GM23338 (cell line): ENCODE measurements around the gene DLK1. TPM values are rescaled to one million over a fixed set of nuclear protein-coding genes. Genes with fewer than 3 reads are reported as not detected.

Experiments used
- ATAC-seq: fragments of 200-7000 bp; cut with Tn5 transposase; 3 replicates; pipeline ENCODE4 v1.9.1; 2020
- DNase-seq: peaks from one replicate; pipeline ENCODE4 v3.0.0-alpha.2; 2015; ENCODE audit warnings: low spot score
- H2AFZ ChIP-seq: fragments of 200-600 bp; sonication (generic); 2 replicates; pipeline ENCODE4 v1.8.0; 2016; ENCODE audit warnings: antibody characterized with exemption, mild to moderate bottlenecking, moderate library complexity
- H3F3A ChIP-seq: fragments of 200-600 bp; sonication (generic); replicated peaks from 2 replicates; pipeline ENCODE4 v1.8.0; 2017; ENCODE audit warnings: antibody characterized with exemption, mixed run types, low read depth
- H3K27ac ChIP-seq: fragments of 200-600 bp; sonication (generic); 2 replicates; pipeline ENCODE4 v1.6.1; 2016; ENCODE audit warnings: low read depth
- H3K27me3 ChIP-seq: fragments of 200-600 bp; sonication (generic); 2 replicates; pipeline ENCODE4 v1.8.0; 2016; ENCODE audit warnings: mild to moderate bottlenecking, mixed run types, moderate library complexity; ENCODE audit not compliant: insufficient read depth
- H3K36me3 ChIP-seq: fragments of 200-600 bp; sonication (generic); 2 replicates; pipeline ENCODE4 v1.8.0; 2016; ENCODE audit warnings: mild to moderate bottlenecking; ENCODE audit not compliant: insufficient read depth
- H3K4me1 ChIP-seq: fragments of 200-600 bp; sonication (generic); 2 replicates; pipeline ENCODE4 v1.8.0; 2016; ENCODE audit warnings: mild to moderate bottlenecking, moderate library complexity; ENCODE audit not compliant: insufficient read depth
- H3K4me2 ChIP-seq: fragments of 200-600 bp; sonication (generic); 2 replicates; pipeline ENCODE4 v1.7.1; 2017; ENCODE audit warnings: mixed run types
- H3K4me3 ChIP-seq: fragments of 200-600 bp; sonication (generic); 2 replicates; pipeline ENCODE4 v1.6.1; 2016; ENCODE audit warnings: mixed run types
- H3K79me2 ChIP-seq: fragments of 200-600 bp; sonication (generic); replicated peaks from 2 replicates; pipeline ENCODE4 v1.8.0; 2017; ENCODE audit warnings: mild to moderate bottlenecking; ENCODE audit not compliant: insufficient read depth
- H3K9me2 ChIP-seq: fragments of 200-600 bp; sonication (generic); 2 replicates; pipeline ENCODE4 v1.8.0; 2017; ENCODE audit not compliant: insufficient read depth
- H4K20me1 ChIP-seq: fragments of 200-600 bp; sonication (generic); replicated peaks from 2 replicates; pipeline ENCODE4 v1.8.0; 2017; ENCODE audit warnings: mild to moderate bottlenecking; ENCODE audit not compliant: insufficient read depth
- H3K27ac Mint-ChIP-seq: 2 replicates; pipeline ENCODE4 v1.8.0; 2020; ENCODE audit warnings: inconsistent platforms, mild to moderate bottlenecking, moderate library complexity, mixed read lengths
- H3K27me3 Mint-ChIP-seq: 3 replicates; pipeline ENCODE4 v1.8.0; 2022; ENCODE audit warnings: low read depth, mild to moderate bottlenecking, moderate library complexity, mixed read lengths, inconsistent platforms; ENCODE audit not compliant: insufficient read depth, poor library complexity
- H3K36me3 Mint-ChIP-seq: 3 replicates; pipeline ENCODE4 v1.8.0; 2021; ENCODE audit warnings: low read depth, mild to moderate bottlenecking, inconsistent platforms, moderate library complexity, mixed read lengths
- H3K4me1 Mint-ChIP-seq: 3 replicates; pipeline ENCODE4 v1.8.0; 2020; ENCODE audit warnings: mild to moderate bottlenecking, inconsistent platforms, mixed read lengths
- H3K4me3 Mint-ChIP-seq: 3 replicates; pipeline ENCODE4 v1.8.0; 2021; ENCODE audit warnings: moderate library complexity, mild to moderate bottlenecking, inconsistent platforms, mixed read lengths
- H3K9me3 Mint-ChIP-seq: 3 replicates; pipeline ENCODE4 v1.8.0; 2020; ENCODE audit warnings: moderate library complexity, mild to moderate bottlenecking, inconsistent platforms, mixed read lengths
- CREB1 ChIP-seq: fragments of 250-450 bp; sonication (Bioruptor Pico); IDR thresholded peaks from 2 replicates; pipeline ENCODE4 v1.5.0; 2020; ENCODE audit warnings: low read depth, mild to moderate bottlenecking, moderate library complexity
- EZH2 ChIP-seq: fragments of 200-600 bp; sonication (generic); IDR thresholded peaks from one replicate; pipeline ENCODE4 v1.8.0; 2017; ENCODE audit warnings: antibody characterized with exemption, mild to moderate bottlenecking, low read depth; ENCODE audit not compliant: unreplicated experiment
- EZH2phosphoT487 ChIP-seq: fragments of 200-600 bp; sonication (generic); IDR thresholded peaks from one replicate; pipeline ENCODE4 v1.8.1; 2018; ENCODE audit warnings: antibody characterized with exemption; ENCODE audit not compliant: unreplicated experiment
- JUNB ChIP-seq: IDR thresholded peaks from one replicate; pipeline ENCODE4 v1.6.1; 2016; ENCODE audit warnings: antibody characterized with exemption; ENCODE audit not compliant: unreplicated experiment
- POLR2AphosphoS5 ChIP-seq: IDR thresholded peaks from 2 replicates; pipeline ENCODE4 v1.6.1; 2016; ENCODE audit warnings: antibody characterized with exemption, low read depth
- ZNF114 ChIP-seq: fragments of 250-450 bp; sonication (Bioruptor Pico); IDR thresholded peaks from 2 replicates; pipeline ENCODE4 v1.5.0; 2020; ENCODE audit warnings: mild to moderate bottlenecking, moderate library complexity
- ZNF331 ChIP-seq: fragments of 250-450 bp; sonication (Bioruptor Pico); IDR thresholded peaks from 2 replicates; pipeline ENCODE4 v1.5.0; 2020; ENCODE audit warnings: low read depth, mild to moderate bottlenecking, moderate library complexity
- polyA plus RNA-seq: library from polyadenylated mRNA; unstranded; fragments of >200 nt; fragmentation: Nextera tagmentation; extraction: Ambion mirVana; gene quantifications from 2 replicates; pipeline ENCODE4 v1.2.1, GENCODE V29; 2016
- total RNA-seq: library from RNA; depleted of rRNA; stranded (reverse); fragments of >200 nt; shearing (Covaris generic); gene quantifications from 2 replicates; pipeline ENCODE4 v1.2.3, GENCODE V29; 2014
- TF ChIP-seq, protein P1 (sequence below): fragments of 250-450 bp; sonication (Bioruptor Pico); IDR thresholded peaks from 2 replicates; pipeline ENCODE4 v1.5.0; 2020; ENCODE audit warnings: mild to moderate bottlenecking, moderate library complexity
- TF ChIP-seq, protein P2 (sequence below): IDR thresholded peaks from 2 replicates; pipeline ENCODE4 v1.6.1; 2016; ENCODE audit warnings: antibody characterized with exemption

The DLK1 gene
- total and polyA plus RNA-seq, 2 experiments from 2014 or later, result 1.1 to 1.2 TPM

DNA sequence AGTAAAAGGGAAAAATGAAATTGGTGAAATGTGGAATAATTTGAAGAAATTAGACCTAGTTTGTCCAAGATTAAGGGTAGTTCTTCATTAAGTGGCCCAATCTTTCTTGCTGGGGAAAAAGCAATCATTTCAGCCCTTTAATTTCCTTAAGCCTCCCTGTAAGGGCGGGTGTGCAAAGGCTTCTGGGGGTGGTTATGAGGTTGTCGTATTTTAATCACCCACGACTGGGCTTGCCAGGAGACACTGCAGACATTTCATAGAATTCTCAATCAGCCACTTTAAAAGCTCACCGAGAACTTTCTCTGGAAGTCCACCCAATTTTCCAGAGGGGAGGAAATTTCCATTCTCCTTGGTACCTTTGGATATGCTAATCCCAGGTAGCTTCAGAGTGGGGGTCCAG, 43.4 kb downstream of the DLK1 start (continued):
- TF ChIP-seq, protein P1, sequence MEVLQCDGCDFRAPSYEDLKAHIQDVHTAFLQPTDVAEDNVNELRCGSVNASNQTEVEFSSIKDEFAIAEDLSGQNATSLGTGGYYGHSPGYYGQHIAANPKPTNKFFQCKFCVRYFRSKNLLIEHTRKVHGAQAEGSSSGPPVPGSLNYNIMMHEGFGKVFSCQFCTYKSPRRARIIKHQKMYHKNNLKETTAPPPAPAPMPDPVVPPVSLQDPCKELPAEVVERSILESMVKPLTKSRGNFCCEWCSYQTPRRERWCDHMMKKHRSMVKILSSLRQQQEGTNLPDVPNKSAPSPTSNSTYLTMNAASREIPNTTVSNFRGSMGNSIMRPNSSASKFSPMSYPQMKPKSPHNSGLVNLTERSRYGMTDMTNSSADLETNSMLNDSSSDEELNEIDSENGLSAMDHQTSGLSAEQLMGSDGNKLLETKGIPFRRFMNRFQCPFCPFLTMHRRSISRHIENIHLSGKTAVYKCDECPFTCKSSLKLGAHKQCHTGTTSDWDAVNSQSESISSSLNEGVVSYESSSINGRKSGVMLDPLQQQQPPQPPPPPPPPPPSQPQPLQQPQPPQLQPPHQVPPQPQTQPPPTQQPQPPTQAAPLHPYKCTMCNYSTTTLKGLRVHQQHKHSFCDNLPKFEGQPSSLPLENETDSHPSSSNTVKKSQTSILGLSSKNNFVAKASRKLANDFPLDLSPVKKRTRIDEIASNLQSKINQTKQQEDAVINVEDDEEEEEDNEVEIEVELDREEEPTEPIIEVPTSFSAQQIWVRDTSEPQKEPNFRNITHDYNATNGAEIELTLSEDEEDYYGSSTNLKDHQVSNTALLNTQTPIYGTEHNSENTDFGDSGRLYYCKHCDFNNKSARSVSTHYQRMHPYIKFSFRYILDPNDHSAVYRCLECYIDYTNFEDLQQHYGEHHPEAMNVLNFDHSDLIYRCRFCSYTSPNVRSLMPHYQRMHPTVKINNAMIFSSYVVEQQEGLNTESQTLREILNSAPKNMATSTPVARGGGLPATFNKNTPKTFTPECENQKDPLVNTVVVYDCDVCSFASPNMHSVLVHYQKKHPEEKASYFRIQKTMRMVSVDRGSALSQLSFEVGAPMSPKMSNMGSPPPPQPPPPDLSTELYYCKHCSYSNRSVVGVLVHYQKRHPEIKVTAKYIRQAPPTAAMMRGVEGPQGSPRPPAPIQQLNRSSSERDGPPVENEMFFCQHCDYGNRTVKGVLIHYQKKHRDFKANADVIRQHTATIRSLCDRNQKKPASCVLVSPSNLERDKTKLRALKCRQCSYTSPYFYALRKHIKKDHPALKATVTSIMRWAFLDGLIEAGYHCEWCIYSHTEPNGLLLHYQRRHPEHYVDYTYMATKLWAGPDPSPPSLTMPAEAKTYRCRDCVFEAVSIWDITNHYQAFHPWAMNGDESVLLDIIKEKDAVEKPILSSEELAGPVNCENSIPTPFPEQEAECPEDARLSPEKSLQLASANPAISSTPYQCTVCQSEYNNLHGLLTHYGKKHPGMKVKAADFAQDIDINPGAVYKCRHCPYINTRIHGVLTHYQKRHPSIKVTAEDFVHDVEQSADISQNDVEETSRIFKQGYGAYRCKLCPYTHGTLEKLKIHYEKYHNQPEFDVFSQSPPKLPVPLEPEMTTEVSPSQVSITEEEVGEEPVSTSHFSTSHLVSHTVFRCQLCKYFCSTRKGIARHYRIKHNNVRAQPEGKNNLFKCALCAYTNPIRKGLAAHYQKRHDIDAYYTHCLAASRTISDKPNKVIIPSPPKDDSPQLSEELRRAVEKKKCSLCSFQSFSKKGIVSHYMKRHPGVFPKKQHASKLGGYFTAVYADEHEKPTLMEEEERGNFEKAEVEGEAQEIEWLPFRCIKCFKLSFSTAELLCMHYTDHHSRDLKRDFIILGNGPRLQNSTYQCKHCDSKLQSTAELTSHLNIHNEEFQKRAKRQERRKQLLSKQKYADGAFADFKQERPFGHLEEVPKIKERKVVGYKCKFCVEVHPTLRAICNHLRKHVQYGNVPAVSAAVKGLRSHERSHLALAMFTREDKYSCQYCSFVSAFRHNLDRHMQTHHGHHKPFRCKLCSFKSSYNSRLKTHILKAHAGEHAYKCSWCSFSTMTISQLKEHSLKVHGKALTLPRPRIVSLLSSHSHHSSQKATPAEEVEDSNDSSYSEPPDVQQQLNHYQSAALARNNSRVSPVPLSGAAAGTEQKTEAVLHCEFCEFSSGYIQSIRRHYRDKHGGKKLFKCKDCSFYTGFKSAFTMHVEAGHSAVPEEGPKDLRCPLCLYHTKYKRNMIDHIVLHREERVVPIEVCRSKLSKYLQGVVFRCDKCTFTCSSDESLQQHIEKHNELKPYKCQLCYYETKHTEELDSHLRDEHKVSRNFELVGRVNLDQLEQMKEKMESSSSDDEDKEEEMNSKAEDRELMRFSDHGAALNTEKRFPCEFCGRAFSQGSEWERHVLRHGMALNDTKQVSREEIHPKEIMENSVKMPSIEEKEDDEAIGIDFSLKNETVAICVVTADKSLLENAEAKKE (CRISPR knock-in tag), result no peak
- TF ChIP-seq EZH2, result no peak
- no peak for TF ChIP-seq ZNF114 (CRISPR knock-in tag)
- TF ChIP-seq CREB1 (CRISPR knock-in tag), result no peak
- TF ChIP-seq JUNB, result no peak

DNA sequence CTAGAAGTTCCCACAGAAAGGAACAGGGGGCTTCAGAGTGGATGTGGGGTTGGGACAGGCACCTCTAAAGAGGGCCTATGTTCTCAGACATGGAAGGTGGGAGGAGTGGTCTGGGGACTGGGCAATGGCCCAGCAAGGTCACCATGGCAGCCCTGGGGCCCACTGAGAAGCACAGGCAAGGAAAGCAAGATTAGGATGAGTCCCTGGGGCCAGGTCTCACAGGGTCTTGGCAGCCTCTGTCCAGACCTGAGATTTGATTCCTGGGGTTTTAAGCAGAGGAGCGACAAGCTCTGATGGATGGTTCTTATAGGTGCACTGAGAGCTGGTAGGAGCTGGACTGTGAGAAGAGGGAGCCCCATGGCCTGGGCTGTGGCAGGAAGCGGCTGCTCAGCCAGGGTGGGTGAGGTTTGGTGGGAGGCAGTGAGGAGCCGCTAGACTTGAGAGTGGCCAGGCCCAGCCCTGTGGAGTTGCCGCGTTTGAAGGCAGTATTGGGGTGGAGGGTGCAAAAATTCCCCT, 44.0 kb downstream of the DLK1 start:
- H3K27me3 Mint-ChIP-seq, result peaks cover 2% of the 10 kb centered on the region
- Histone ChIP-seq H3K27me3 (no peaks in the 10 kb centered on the region), H2AFZ (no peak overlapping the region), H3K9me2 (no peaks in the 10 kb centered on the region), H4K20me1 (no peaks in the 10 kb centered on the region), H3K4me1 (no peaks in the 10 kb centered on the region), H3K4me3 (no peak overlapping the region), H3K79me2 (no peaks in the 10 kb centered on the region), H3K36me3 (no peaks in the 10 kb centered on the region), H3K27ac (no peak overlapping the region), H3K4me2 (no peak overlapping the region), H3F3A (no peaks in the 10 kb centered on the region)
- peaks cover 17% of the 10 kb centered on the region for H3K36me3 Mint-ChIP-seq
- no peak for TF ChIP-seq ZNF331 (CRISPR knock-in tag)
- TF ChIP-seq CREB1 (CRISPR knock-in tag), result no peak
- no peak for TF ChIP-seq POLR2AphosphoS5
- no peak for TF ChIP-seq EZH2phosphoT487
- TF ChIP-seq, protein P2, sequence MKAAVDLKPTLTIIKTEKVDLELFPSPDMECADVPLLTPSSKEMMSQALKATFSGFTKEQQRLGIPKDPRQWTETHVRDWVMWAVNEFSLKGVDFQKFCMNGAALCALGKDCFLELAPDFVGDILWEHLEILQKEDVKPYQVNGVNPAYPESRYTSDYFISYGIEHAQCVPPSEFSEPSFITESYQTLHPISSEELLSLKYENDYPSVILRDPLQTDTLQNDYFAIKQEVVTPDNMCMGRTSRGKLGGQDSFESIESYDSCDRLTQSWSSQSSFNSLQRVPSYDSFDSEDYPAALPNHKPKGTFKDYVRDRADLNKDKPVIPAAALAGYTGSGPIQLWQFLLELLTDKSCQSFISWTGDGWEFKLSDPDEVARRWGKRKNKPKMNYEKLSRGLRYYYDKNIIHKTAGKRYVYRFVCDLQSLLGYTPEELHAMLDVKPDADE, result no peak
- H3K27ac Mint-ChIP-seq, result no peak overlapping the region
- no peaks in the 10 kb centered on the region; the same call in 2 of the 3 replicates for H3K4me1 Mint-ChIP-seq
- no peak overlapping the region for H3K4me3 Mint-ChIP-seq
- H3K9me3 Mint-ChIP-seq, result peaks cover 18% of the 10 kb centered on the region
- no peak for DNase-seq
- no peak for ATAC-seq
